T-helper 22 cell (primary cell): Measurements from ENCODE around the gene ZNF628.
A peak's percentile ranks its signal among the peaks of the same experiment; 100 is the strongest.
"Not testable (repeated sequence)": the region's sequence is repeated elsewhere in the genome, so short reads cannot be mapped to it uniquely, and the experiment has no call there.

Source experiments
- DNase-seq: peaks from one replicate; pipeline ENCODE4 v3.0.0-alpha.2; 2020; ENCODE audit warnings: low read depth

The ZNF628 gene

DNA sequence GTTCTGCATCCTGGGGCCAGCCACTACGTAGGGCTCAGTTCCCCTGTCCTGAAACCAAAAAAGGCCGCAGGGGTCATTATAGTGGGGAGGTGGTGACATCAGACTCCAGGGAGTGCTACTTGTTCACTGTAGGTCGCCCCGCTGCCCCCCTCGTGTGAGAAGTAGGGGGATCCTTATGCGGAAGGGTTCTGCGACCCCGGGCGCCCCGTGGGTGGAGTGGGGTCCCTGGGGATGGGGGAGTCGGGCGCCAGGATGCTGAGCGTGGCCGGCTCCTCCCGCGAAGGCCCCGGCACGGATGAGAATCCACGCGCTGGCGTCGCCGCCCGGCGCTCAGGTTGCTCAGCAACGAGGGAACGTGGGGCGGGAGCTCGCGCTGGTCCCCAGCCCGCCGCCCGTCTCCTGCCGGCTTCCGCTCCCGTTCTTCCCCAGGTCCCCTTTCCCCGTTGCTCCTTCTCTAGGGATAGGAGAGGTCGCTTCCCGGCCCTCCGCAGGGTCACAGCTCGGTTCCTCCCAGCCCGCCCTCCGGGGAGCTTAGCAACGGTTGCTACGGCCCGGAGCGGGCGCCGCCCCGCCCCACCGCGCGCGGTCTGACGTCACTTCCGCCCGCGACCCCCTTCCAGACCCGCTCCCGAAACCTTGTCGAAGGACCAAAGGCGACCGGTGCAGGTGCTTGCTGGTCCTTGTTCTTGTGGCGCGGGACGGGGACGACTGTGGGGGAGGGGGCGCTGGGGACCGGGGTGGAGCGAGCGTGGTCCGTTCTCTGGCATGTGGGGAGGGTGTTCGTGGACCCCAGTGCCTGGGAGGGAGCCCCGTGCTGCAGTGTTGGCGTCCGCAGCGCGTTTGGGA, 8.4 kb downstream of the ZNF628 start, which contains the start of gene NAT14:
Gene NAT14 (plus strand): TSS at position 596 of the 846 bp plus-strand sequence. CDS start 521 bp downstream, outside the sequence.
- DNase-seq, result peak; percentile 42

DNA sequence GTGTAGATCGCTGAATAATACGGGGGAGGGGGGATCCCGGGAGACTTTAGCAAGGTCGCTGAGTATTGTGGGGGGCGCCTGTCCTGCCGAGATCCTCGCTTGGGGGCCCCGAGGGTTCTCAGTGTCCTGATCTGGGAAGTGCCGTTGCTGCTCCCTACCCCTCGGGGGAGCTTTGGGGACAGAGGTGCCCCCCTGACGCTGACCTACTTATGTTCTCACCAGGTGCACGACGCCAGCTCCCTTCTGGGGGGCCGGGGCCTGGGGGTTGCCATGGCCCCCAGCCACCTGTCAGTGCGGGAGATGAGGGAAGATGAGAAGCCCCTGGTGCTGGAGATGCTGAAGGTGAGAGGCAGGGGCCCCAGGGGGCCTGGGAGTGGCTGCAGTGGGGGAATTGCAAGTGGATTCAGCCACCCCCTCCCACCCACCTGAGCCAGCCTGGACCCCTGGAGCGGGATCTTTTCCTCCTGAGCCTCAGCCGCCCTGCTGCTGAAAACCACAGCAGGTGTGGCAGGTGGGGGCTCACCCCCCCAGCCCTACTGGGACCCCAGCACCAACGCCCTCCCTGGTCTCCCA, 9.1 kb downstream of the ZNF628 start:
- no peak for DNase-seq

DNA sequence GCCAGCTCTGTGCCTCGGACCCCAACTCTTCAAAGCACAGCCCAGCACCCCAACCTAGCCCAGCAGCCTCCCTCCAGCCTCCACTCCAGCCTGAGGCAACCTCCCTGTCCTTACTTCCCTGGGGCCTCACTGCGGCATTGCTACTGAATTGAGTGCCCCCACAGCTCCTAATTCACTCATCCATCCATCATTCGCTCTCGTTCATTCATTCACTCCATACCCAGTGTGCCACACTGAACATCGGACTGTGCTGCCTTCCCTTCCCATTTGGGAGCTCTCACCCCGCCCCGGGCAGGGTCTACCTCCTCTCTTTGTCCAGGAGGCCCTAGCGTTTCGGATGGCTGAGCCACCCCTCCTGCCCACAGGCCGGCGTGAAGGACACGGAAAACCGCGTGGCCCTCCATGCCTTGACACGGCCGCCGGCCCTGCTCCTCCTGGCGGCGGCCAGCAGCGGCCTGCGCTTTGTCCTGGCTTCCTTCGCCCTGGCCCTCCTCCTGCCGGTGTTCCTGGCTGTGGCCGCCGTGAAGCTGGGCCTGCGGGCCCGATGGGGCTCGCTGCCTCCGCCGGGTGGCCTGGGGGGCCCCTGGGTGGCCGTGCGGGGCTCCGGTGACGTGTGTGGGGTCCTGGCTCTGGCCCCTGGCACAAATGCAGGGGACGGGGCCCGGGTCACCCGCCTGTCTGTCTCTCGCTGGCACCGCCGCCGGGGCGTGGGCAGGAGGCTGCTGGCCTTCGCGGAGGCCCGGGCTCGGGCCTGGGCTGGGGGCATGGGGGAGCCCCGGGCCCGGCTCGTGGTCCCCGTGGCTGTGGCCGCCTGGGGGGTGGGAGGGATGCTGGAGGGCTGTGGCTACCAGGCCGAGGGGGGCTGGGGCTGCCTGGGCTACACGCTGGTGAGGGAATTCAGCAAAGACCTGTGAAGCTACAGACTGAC, 9.9 kb downstream of the ZNF628 start:
- no peak for DNase-seq

DNA sequence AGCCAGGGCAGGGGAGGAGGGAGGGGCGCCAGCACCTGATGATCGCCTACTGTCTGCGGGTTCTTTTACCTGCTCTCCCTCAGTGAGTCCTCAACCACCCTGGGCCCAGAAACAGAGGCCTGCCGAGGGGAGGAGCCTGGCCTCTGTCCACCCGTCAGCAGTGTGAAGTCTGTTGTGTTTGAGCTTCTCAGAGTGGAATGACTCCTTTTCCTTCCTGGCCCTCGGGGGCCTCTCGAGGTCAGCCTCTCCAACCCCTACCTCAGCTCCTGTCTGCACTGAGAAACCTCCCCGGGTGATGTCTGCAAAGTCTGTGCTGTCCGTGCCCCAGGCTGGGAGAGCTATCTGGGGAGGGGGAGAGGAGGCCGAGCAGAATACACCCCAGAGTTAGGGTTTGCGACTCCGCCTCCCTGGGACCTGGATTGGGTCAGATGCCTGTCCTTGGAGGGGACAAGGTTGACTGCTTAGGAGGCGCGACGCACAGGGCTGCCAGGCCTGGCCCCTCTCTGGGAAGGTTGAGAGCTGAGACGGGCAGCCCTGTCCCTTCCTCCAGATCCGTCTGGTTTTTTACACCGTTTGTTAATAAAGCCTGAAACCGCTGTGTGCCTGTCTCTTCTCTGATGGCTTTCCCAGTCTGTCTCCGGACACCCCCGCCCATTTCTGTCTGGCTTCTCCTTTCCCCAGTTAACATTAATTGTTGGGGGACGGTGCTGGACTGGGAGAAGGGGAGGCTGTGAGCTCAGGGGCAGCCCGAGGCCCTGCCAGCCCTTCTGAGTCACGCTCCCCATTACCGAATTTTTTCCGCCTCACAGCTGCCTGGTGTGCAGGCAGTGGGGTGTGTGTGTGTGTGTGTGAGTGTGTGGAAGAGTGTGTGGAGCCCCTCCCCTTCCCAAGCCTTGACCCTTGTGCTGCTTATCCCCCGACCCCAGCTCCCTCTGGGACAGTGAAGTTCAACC, 10.8 kb downstream of the ZNF628 start:
- no peak for DNase-seq

DNA sequence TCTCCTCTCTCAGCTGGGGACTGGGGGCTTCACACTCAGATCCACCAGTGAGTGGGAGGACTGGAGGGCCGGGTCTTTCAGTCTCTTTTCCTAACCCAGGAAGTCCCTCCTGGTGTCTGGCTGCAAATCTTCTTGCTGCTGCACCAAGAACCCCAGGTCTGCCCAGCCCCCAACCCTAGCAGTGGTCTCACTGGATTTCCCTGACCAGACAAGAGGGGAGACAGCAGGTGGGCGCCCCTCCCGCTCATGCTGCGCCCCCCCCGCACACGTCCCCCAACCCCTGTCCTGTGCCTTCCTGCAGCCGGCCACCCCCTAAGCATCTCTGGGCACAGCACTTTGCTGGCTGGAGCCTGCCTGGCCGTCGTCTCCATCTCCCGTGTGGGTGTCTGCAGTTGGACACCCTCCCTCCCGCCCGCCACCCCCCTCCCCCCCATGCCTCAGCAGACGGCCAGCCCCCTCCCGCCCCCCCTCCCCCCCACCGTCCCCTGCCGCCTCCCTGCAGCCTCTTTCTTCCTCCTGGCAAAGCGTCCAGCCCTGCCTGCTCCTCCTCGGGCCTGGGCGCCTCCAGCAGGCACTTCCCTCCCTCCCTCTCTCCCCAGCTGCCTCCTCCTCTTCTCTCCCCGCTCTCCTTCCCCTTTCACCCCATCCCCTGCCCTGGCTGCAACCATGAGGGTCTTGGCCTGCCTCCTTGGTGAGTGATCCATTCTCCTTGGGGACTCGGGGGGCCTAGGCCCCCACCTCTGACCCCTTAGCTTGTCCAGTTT, 11.7 kb downstream of the ZNF628 start, which contains the start of gene SSC5D:
Gene SSC5D (plus strand): TSS at position 513 of the 764 bp plus-strand sequence. CDS start 154 bp downstream, at position 667.
- no peak for DNase-seq

DNA sequence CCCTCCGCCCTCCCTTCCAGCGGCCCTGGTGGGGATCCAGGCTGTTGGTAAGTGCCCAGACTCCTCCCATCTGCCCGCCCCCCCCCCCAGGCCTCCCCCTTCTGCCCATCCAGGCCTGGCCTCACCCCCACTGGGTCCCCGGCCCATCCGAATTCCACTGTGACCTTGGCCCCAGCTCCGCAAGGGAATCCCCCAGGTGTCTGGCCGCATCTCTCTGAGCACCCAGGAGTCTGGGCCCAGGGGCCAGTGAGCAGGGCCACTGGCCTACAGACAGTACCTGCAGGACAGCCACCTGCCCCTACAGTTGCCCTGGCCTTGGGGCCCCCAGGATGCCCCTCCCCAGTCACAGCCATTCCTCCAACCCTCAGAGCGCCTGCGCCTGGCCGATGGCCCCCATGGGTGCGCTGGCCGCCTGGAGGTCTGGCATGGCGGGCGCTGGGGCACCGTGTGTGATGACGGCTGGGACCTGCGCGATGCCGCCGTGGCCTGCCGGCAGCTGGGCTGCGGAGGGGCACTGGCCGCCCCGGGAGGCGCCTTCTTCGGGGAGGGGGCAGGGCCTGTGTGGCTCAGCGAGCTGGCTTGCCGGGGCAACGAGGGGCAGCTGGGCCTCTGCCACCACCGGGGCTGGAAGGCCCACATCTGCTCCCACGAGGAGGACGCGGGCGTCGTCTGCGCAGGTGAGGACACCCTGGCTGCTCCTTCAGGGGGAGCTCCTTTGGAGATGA, 12.7 kb downstream of the ZNF628 start:
- no peak for DNase-seq

GRCh38 chr19:55489711-55490477, 13.5 kb downstream of the ZNF628 start:
- no peak for DNase-seq

- DNase-seq, result no peak
Measured at GRCh38 chr19:55490478-55491432, 14.3 kb downstream of the ZNF628 start.

- no peak for DNase-seq
Measured at GRCh38 chr19:55491546-55492360, 15.3 kb downstream of the ZNF628 start.

GRCh38 chr19:55492362-55492944, 16.0 kb downstream of the ZNF628 start:
- no peak for DNase-seq

GRCh38 chr19:55493052-55493644, 16.7 kb downstream of the ZNF628 start:
- DNase-seq, result no peak

DNA sequence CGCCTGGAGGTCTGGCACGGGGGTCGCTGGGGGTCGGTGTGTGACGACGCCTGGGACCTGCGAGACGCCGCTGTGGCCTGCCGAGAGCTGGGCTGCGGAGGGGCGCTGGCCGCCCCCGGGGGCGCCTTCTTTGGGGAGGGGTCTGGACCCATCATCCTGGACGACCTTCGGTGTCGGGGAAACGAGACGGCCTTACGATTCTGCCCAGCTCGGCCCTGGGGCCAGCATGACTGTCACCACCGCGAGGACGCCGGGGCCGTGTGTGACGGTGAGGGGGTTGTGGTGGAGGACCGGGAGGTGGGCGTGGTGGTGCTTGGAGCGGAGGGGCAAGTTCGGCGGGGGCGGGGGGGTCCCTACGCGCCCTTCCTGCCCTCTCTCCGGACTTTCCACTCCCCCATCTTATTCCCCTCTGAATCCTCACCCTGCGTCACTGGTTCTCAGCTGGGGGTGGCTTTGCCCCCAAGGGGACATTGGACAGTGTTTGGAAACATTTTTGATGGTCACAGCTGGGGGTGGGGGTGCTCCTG, 17.3 kb downstream of the ZNF628 start:
- no peak for DNase-seq

- DNase-seq, result no peak
Measured at GRCh38 chr19:55494172-55494761, 17.9 kb downstream of the ZNF628 start.

DNA sequence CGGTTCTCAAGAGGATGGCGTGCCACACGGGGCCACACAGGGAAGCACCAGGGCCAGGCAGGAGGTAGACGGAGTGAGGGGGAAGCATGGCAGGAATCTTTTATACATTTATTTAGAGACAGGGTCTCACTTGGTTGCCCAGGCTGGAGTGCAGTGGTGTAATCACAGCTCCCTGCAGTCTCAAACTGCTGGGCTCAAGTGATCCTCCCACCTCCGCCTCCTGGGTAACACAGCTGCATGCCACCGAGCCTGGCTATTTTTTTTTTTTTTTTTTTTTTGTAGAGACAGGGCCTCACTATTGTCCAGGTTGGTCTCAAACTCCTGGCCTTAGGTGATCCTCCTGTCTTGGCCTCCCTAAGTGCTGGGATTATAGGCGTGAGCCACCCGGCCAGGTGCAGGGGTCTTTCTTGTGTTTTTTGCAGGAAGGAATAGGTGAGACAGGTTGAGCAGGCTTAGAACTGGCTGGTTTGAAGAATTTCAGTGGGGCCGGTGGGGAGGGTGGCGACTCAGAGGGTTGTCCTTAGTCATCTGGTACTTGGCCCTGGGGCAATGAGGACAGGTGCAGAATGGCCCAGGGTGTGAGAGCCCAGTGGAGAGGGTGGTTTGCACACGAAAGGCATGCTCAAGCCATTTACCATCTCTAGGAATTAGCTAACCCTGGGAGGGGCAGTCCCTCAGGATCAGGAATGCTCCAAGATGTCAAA, 19.4 kb downstream of the ZNF628 start:
- no peak for DNase-seq

DNA sequence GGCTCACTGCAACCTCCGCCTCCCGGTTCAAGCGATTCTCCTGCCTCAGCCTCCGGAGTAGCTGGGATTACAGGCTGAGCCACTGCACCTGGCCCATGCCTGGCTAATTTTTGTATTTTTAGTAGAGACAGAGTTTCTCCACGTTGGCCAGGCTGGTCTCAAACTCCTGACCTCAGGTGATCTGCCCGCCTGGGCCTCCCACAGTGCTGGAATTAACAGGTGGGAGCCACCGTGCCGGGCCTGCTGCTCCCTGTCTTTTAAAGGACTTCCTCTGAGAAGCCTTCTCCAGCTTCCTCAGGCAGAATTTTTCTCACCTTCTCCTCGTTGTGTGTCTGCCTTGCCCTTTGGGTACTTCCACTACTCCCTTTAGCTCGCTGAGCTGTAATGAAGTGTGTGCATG, 20.4 kb downstream of the ZNF628 start:
- DNase-seq, result not testable (repeated sequence)
